ENCODE data around the gene SNRNP48.

SNRNP48 gene

GRCh38 chr6:7585287-7585930 is 4.6 kb upstream of the SNRNP48 start:
- Histone ChIP-seq H3K36me3 (ENCODE audit: control insufficient read depth in 2 of 2, insufficient read depth in 1 of 2, low read length in 2 of 2) (peaks cover 22 to 49% of the 10 kb centered on the region in 2 experiments), H3K9me3 (ENCODE audit: control insufficient read depth, insufficient read depth, low read depth, low read length) (no peaks in the 10 kb centered on the region), H3K4me3 (ENCODE audit: low read depth, low read length) (no peak overlapping the region), H3K27ac (ENCODE audit: extremely low read depth, low read depth, low read length) (no peak overlapping the region), H3K4me1 (ENCODE audit: control insufficient read depth, insufficient read depth, low read length) (0 out of 2 replicates have a peak, but pooled peaks cover 4% of the 10 kb centered on the region)
- CTCF ChIA-PET = interaction anchor here (1.0 kb wide), 1 partner anchor 474 kb away, joined by 4 read pairs; no protein-coding TSS in a partner anchor
- no peak for TF ChIP-seq ZNF112 (tag by site-specific recombination; IDR thresholded peaks at IDR 0.05)
- TF ChIP-seq ZBTB6 (tag by site-specific recombination; IDR thresholded peaks at IDR 0.05) = peak; percentile 91
- peak; percentile 42 for TF ChIP-seq SETDB1 (IDR thresholded peaks at IDR 0.05; ENCODE audit: insufficient read length, low read length)
- TF ChIP-seq ZNF416 (tag by site-specific recombination; IDR thresholded peaks at IDR 0.05) = no peak
- no peak for TF ChIP-seq ZNF10 (tag by site-specific recombination; IDR thresholded peaks at IDR 0.05)
- TF ChIP-seq ZNF561 (tag by site-specific recombination; IDR thresholded peaks at IDR 0.05; ENCODE audit: borderline replicate concordance) = no peak
- 0 out of 2 replicates have a peak, but pooled peaks have one; percentile 20 for TF ChIP-seq ZNF600 (tag by site-specific recombination; IDR thresholded peaks at IDR 0.05)
- TF ChIP-seq ZNF404 (tag by site-specific recombination; IDR thresholded peaks at IDR 0.05) = no peak
- POLR2A ChIA-PET = no interaction called here

GRCh38 chr6:7587631-7588100 is 2.3 kb upstream of the SNRNP48 start:
- H3K36me3 ChIP-seq (ENCODE audit: control insufficient read depth in 2 of 2, insufficient read depth in 1 of 2, low read length in 2 of 2) = peaks cover 3 to 29% of the 10 kb centered on the region in 2 experiments
- no peaks in the 10 kb centered on the region for H3K9me3 ChIP-seq (ENCODE audit: control insufficient read depth, insufficient read depth, low read depth, low read length)
- CTCF ChIA-PET = interaction anchor here (0.6 to 1.6 kb wide), 4 partner anchors 8 to 344 kb away, joined by 3 to 6 read pairs (median 4); no protein-coding TSS in a partner anchor
- H3K4me3 ChIP-seq (ENCODE audit: low read depth, low read length) = no peak overlapping the region
- 0 out of 2 replicates have a peak overlapping the region, but pooled peaks have one; percentile 3 for H3K27ac ChIP-seq (ENCODE audit: extremely low read depth, low read depth, low read length)
- POLR2A ChIA-PET = interaction anchor here (0.7 to 1.0 kb wide), 2 partner anchors 8 to 198 kb away, joined by 3 to 4 read pairs; partner anchors contain the start of genes CAGE1 and RIOK1
- peaks cover 11% of the 10 kb centered on the region; the same call in 1 of the 2 replicates for H3K4me1 ChIP-seq (ENCODE audit: control insufficient read depth, insufficient read depth, low read length)
- TF ChIP-seq ZNF169 (tag by site-specific recombination; IDR thresholded peaks at IDR 0.05) (no peak), ZNF174 (tag by site-specific recombination; IDR thresholded peaks at IDR 0.05) (no peak), RBAK (tag by site-specific recombination; IDR thresholded peaks at IDR 0.05) (no peak), ZNF704 (tag by site-specific recombination; IDR thresholded peaks at IDR 0.05) (no peak), SCRT2 (tag by site-specific recombination; IDR thresholded peaks at IDR 0.05) (no peak), ZBTB17 (tag by site-specific recombination; IDR thresholded peaks at IDR 0.05) (peak; percentile 63), HOXA7 (CRISPR knock-in tag; IDR thresholded peaks at IDR 0.05; ENCODE audit: borderline replicate concordance) (no peak), ZNF776 (tag by site-specific recombination; IDR thresholded peaks at IDR 0.05; ENCODE audit: borderline replicate concordance) (no peak), AEBP2 (tag by site-specific recombination; IDR thresholded peaks at IDR 0.05; ENCODE audit: borderline replicate concordance) (no peak), SP7 (tag by site-specific recombination; IDR thresholded peaks at IDR 0.05) (peak; percentile 77), PRDM4 (tag by site-specific recombination; IDR thresholded peaks at IDR 0.05) (peak; percentile 64; the same call in 1 of the 2 replicates), PBX3 (CRISPR knock-in tag; IDR thresholded peaks at IDR 0.05) (no peak), GLI2 (tag by site-specific recombination; IDR thresholded peaks at IDR 0.05; ENCODE audit: borderline replicate concordance, low read depth) (no peak), PRDM1 (tag by site-specific recombination; IDR thresholded peaks at IDR 0.05) (peak; percentile 21; the same call in 1 of the 2 replicates), ZBTB8A (tag by site-specific recombination; IDR thresholded peaks at IDR 0.05) (no peak), PATZ1 (tag by site-specific recombination; IDR thresholded peaks at IDR 0.05) (no peak), KLF1 (tag by site-specific recombination; IDR thresholded peaks at IDR 0.05) (peak; percentile 57; the same call in 1 of the 2 replicates), ZNF112 (tag by site-specific recombination; IDR thresholded peaks at IDR 0.05) (no peak)
